Stimulated activated CD8-positive, alpha-beta memory T cell treated with anti-CD3 and anti-CD28 coated beads, Interleukin-4, amount 100 ng/mL, for 4 hours (primary cell): ENCODE measurements around the gene NDUFB8.
"Not testable (repeated sequence)": the region's sequence is repeated elsewhere in the genome, so short reads cannot be mapped to it uniquely, and the experiment has no call there.

Experiments
- DNase-seq, 2 donors: peaks; one replicate each; pipeline ENCODE4 v3.0.0-alpha.2; 2020; ENCODE audit warnings: low read depth in 2 of 2, low spot score in 1 of 2

Gene NDUFB8

GRCh38 chr10:100529475-100530298 is at the start of gene NDUFB8:
Gene NDUFB8, minus strand, starts transcription at chr10:100529871. Its CDS starts 20 bp downstream, at chr10:100529851.
- DNase-seq = peak; percentile 72 to 74

- no peak for DNase-seq
Measured at GRCh38 chr10:100576282-100576635, 46.6 kb upstream of the NDUFB8 start.

DNA sequence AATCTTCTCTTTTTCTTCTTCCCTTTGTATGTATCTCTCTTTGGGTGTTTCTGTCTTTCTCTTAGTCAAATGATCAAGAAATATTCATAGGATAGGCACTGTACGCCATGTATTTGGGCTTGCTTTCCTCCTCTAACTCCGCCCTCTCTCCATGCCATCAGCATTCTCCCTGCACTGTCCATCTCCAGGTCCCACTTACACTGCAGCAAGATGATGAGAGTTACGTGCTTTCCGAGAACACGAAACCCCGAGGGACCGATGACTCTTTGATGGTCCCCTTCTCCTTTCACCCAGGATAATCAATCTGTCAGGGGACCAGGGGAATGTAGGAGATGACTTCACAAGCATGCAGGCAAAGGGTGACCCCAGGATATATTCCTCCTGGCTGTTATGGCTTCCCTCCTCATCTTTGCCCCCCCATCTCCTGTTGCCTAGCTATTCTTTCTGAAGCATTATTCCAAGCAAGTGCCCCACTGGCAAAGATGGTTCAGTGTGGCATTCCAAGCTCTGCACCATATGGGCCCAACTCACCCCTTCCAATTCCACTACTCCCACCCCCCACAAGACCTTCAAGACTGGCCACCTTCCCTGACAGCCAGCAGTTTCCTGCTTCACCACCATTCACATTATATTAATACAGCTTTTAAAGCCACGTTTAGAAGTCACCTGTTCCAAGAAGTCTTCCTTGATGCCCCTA is 46.1 kb upstream of the NDUFB8 start:
- DNase-seq = no peak

- not testable (repeated sequence) for DNase-seq
Measured at GRCh38 chr10:100575146-100575545, 45.5 kb upstream of the NDUFB8 start.

DNA sequence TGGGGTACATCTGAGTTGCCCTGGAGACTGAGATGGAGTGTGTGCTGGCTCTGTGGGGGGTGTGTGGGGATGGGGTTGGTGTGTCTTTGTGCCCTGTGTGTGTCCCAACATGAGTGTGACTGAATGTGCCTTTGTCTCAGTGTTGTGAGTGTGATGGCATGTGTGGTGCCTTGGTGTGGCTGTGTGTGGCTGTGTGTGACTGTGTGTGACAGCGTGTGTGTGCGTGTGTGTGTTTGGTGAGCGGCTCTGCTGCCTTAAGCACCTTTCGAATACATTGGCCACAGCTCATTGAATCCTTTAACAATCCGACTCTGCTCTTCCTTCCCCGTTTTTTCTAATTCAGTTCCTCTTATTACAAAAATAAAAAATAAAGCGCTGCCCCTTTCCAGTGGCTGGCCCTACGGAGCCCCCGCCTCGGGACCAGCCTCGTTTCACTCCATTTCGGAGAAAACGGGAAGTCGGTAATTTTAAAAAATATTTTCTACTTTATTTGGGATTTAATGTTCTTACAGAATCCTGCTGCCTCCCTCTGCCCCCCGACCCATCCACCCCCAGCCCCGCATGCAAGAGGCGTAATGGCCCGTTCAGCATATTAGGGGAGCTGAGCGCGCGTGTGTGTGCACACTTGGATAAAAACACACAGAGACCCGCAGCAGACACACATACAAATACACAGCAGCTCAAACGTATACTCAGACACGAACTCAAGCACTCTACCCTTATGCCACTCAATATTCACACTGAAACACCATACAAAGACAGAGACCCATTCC is 41.6 kb upstream of the NDUFB8 start:
- no peak for DNase-seq

DNA sequence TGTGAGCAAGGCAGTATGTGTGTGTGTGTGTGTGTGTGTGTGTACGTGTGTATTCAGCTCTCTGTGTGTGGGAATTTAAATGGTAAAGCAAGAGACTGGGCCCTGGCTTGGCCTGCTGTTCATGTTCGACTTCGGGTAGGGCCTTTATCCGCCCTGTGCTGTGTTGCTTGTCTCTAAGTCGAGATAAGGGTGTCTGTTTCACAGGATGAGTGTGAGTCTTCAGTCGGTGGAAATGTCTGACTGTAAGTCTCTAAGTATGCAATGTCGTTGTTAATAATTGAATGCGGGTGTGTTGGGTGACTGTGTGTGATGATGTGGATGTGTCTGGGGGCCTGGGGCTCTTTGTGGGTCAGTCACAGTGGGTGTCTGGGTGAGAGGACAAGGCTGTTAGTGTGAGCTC is 40.8 kb upstream of the NDUFB8 start:
- DNase-seq = no peak

DNA sequence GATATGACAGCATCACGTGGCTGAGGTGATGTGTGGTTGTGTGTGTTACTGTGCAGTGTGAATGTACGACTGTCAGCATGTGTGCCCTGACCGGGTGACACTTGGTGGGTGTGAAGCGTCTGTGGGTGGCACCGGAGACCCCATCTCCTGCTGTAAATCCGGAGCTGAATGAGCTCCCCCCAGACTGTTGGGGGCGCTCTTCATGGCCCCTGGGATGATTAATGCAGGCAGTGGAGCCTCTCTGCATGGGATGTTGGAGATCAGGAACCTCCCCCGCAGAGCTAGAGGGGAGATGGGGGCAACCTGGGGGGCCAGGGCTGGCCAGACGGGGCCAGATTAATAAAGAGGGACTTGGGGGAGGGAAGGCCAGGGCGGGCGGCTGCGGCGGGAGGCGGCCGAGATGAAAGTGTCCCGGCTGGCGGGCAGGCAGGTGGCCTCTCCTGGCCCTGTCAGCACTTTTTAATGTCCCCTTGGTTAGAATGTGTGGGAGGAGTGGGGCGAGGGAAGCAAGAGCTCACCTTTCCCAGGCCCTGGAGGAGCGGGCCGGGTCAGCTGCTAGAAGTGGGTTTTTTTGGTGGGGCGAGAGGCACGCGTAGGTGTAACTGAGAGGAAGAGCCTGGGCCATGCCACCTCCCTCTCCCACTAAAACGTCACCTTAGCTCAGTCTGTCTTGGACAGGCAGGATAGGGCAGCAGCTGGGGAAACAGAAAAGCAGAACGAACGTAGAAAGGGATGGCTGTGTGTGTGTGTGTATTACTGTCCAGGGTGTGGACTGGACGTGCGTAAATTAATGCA is 40.2 kb upstream of the NDUFB8 start:
- no peak for DNase-seq

GRCh38 chr10:100568912-100569311 is 39.2 kb upstream of the NDUFB8 start:
- DNase-seq = no peak

- DNase-seq = no peak
Measured at GRCh38 chr10:100567826-100568225, 38.2 kb upstream of the NDUFB8 start.

DNA sequence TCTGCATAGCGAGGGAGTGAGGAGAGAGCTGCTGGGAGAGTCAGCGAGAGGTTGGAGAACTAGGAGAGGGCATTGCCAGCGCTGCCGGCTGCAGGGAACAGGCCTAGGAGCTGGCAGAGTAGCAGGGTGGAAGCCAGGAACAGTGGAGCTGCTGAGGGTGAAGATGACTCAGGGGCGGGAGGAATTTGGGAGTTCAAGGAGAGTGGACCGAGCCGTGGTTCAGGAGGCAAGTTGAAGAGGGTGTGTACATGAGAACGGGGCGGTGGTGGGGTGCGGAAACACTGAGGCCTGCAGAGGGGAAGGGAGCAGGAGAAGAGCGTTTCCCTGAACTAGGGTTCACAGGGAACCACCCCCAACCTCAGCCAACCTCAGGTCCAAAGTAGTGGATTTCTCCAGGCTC is 37.6 kb upstream of the NDUFB8 start:
- DNase-seq = no peak

GRCh38 chr10:100566561-100566960 is 36.9 kb upstream of the NDUFB8 start:
- no peak for DNase-seq

GRCh38 chr10:100565206-100565985 is 35.7 kb upstream of the NDUFB8 start:
- no peak for DNase-seq

- peak; percentile 40 to 52 for DNase-seq
Measured at GRCh38 chr10:100562008-100562672, 32.5 kb upstream of the NDUFB8 start.

- no peak for DNase-seq
Measured at GRCh38 chr10:100561005-100561404, 31.3 kb upstream of the NDUFB8 start.

GRCh38 chr10:100560248-100560647 is 30.6 kb upstream of the NDUFB8 start:
- no peak for DNase-seq

GRCh38 chr10:100554902-100555301 is 25.2 kb upstream of the NDUFB8 start:
- no peak for DNase-seq

DNA sequence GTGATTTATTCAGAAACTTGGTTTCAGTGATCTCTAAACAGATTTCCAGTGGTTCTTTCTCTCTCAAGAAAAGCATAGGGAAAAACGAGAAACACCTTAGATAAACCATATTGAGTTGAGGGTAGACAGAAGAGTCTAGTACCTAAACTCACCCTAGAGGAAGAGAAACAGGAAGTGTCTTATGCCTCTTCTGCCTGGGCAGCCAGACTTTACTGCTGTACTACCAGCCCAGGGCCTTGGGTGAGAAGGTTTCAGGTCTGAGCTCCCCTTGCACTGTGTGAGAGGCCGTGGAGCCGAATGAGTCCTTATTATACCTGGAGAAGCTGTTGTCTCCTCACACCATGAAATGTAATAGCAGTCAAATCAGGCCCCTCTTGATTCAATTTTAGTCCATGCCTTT is 24.3 kb upstream of the NDUFB8 start:
- DNase-seq = no peak

DNA sequence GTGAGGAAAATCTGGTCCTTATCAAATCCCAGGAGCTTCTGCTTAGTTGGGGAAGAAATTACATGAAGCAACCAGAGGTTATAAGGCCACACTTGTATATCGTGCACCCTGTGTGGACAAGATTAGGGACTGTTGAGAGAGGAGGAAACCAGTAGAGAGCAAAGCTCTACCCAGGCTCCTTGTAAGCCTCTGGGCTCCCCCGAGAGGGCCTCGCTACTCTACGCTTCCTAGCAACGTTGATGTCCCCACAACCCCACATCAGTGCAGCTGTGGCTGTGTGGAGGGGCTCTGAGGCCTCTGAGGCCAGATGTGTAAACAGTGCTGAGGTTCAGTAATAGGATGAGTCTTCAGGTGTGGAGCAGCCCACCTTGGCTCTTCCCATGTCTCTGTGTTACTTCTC is 22.1 kb upstream of the NDUFB8 start:
- DNase-seq = no peak

DNA sequence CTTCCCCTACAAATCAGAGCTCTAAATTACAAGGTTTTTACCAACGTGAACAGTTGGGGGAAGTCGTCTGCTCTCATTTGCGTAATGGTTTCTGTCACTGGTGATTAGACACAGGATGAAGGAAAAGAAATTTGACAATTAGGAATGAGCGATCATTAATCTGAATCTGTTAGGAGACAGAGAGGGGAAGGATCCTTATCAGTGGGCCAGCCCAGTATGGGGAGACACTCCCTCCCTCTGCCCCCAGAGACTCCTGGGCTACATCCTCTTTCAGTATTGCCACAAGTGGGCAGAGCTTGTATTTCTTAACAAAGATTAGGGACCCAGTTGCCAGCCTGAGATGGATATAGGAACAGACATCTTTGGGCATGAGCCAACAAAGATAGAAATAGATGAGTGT is 21.5 kb upstream of the NDUFB8 start:
- DNase-seq = no peak

GRCh38 chr10:100544950-100545349 is 15.3 kb upstream of the NDUFB8 start:
- DNase-seq = no peak
